Stimulated activated CD8-positive, alpha-beta memory T cell treated with anti-CD3 and anti-CD28 coated beads, Interleukin-12 subunit alpha, Interleukin-12 subunit beta, amount 100 ng/mL, for 1 hour (primary cell): ENCODE results near the gene ZNF778.

Experiments
- DNase-seq: peaks from one replicate; pipeline ENCODE4 v3.0.0-alpha.2; 2020; ENCODE audit warnings: low read depth

The ZNF778 gene

GRCh38 chr16:89194340-89195311 is 22.9 kb upstream of the ZNF778 start:
- DNase-seq, result no peak

DNA sequence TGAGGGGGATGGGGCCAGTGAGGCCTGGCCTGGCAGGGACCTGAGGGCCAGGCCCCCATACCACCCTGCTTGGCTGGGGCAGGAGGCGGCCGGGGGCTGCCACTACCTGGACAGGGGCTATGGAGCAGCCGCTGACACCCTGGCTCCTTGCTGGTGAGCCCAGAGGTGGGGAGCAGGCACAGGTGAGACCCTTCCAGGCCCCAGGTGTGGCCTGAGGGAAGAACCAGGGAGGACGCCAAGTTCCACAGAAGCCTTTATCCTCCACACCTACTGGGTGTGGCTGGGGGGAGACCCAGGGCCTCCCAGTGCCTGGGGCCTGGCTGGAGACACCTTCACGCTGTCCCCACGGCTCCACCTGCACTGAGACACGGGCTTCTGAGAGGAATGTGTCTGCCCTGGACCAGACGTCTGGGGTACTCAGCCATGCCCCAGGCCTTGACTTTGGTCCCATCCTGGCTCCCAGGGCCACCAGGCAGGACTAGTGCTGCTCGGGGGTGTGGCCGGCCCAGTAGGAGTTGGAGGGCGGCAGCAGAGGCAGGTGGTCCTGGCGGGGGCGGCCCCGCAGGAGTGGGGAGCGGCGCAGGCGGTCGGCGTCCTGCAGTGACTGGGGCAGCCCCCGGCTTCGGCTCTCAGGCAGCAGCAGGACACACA is 21.9 kb upstream of the ZNF778 start:
- DNase-seq, result no peak

GRCh38 chr16:89197033-89197632 is 20.4 kb upstream of the ZNF778 start:
- no peak for DNase-seq

DNA sequence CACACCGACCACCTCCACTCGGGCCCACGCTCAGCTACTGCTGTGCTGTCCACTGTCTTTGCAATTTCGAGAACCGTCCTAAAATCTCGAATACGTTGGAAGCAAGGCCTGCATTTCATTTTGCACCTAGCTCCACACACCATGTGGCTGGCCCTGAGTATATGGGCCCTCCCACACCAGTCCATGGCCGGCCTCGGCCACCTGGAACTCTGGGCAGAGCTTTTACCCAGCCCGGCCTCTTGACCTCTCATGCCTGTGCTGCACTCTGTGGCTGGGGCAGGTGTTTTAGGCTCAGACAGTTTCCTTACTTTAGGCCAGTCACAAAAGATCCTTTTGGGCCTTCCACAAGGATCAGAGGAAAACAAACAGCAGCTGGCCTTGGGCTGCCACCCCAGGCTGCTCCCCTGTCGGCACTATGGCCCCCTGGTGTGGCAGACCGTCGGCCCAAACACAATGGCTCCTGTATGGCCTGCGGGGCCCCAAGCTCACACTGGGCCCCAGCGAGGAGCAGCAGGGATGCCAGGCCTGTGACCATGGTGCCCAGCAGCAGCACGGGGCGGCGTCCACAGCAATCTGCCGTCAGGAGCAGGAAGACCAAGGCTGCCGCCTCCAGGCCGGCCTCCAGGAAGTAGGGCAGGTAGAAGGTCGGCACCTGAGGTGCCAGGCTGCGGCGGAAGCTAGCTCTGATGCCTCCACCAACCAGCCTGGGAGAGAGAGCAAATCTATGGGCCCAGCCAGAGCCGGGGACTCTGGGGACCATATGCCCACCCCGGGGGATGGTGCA is 19.7 kb upstream of the ZNF778 start:
- DNase-seq, result no peak

DNA sequence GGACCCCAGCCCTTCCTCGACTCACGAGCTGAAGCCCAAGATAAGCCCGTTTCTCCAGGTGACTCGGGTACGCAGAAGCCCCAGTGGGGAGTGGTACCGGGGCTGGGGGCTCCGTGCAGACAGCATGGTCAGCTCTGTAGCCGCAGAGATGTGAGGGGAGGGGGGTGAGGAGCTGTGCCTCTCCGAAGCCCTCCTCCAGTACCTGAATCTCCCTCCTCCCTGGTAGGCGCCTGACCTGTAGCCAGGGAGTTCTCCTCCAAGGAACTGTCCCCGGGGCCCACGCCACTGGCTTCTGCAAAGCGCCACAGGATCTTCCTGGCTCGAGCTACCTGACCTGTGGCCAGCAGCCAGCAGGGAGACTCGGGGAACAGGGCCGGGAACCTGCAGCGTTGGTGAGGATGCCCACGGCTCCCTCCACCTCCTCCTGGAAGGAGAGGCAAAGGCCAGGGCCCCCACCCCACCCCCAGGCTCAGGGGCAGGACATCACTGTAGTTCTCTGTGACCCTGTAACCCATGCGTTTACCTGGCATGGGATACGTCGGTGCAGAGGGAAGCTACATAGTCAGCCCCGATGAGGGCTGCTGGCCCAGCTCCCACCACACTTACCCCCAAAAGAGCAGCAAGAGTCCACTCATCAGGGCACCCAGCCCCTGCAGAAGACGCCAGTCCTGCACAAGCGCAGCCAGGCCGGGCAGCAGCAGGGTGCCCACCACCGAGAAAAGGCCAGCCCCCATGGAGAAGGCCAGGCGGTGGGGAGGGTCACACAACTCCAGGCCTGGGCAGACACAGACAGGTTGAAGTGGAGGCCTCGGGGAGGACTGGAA is 18.9 kb upstream of the ZNF778 start:
- no peak for DNase-seq

GRCh38 chr16:89199241-89200123 is 18.0 kb upstream of the ZNF778 start:
- no peak for DNase-seq

- DNase-seq, result no peak
These were observed 17.2 kb upstream of the ZNF778 start, which contains the start of gene SLC22A31 for GRCh38 chr16:89200124-89200849. Gene SLC22A31 (minus strand): TSS chr16:89200537. CDS start chr16:89200501, 36 bp downstream.

- DNase-seq, result no peak
These were observed 16.6 kb upstream of the ZNF778 start for GRCh38 chr16:89200850-89201411.

GRCh38 chr16:89201439-89202377 is 15.8 kb upstream of the ZNF778 start:
- peak; percentile 44 for DNase-seq

DNA sequence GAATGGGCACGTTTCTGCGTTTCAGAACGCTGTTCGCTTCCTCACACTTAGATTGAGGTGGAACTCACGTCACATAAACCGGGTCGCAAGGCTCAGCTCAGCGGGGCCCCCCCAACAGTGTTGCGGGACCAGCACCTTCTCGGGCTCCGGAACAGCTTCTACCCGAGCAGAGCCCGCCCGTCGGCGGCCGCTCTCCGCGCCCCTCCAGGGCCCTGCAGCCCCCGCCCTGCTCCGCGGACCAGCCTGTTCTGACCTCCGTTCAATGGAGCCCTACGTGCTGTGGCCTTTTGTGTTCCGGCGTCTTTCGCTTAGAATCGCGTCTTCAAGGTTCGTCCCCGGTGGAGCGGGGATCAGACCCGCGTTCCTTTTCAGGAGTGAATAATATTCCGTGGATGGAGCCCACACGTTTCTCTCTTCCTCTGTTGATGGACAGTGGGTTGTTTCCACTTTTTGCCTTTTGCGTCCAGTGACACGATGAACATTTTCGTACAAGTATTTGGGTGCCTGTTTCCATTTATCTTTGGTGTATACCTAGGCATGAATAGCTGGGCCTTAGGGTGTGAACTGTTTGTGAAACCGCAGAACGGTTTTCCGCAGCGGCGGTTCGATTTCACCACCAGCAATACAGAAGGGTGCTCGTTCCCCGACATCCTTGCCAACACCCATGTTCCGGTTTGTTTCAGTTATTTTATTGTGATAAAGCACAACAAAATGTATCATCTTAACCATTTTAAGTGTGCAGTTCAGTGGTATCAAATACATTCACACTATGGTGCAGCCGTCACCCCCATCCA is 14.9 kb upstream of the ZNF778 start:
- DNase-seq, result no peak

DNA sequence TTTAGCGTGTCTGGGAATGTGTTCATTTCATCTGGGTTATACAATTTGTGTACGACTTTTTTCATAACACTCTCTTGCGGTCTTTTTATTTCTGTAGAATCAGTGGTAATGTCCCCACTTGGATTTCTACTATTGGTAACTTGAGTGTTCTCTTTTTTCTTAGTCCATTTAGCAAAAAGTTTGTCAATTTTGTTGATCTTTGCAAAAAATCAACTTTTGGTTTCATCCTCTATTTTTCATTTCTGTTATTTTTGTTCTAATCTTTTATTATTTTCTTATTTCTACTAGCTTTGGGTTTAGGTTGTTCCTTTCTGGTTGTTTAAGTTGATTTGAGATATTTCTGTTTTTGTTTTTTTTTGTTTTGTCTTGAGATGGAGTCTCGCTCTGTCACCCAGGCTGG is 9.5 kb upstream of the ZNF778 start:
- no peak for DNase-seq

DNA sequence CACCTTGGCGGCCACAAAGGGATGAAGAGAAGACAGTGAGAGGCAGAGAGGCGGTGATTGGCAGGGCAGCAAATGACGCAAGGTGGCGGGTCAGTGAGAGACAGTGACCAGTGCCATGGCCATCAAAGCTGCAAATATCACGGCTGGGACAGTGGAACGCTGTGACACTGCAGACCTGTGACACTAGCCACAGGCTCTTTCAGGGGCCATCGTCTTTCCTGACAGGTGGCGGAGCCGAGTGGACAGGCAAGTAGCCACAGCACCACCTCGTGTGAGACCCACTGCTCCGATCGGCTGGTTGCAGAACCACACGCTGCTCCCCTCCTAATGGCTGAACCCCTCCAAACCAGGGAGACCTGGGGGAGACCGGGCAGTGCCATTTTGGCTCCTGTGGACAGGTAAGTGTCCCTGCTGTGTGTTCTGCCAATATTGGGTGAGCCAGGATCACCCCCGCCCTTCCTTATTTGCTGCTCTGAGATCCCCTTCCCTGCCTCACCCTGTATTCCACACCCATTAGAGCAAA is 7.9 kb upstream of the ZNF778 start:
- no peak for DNase-seq

DNA sequence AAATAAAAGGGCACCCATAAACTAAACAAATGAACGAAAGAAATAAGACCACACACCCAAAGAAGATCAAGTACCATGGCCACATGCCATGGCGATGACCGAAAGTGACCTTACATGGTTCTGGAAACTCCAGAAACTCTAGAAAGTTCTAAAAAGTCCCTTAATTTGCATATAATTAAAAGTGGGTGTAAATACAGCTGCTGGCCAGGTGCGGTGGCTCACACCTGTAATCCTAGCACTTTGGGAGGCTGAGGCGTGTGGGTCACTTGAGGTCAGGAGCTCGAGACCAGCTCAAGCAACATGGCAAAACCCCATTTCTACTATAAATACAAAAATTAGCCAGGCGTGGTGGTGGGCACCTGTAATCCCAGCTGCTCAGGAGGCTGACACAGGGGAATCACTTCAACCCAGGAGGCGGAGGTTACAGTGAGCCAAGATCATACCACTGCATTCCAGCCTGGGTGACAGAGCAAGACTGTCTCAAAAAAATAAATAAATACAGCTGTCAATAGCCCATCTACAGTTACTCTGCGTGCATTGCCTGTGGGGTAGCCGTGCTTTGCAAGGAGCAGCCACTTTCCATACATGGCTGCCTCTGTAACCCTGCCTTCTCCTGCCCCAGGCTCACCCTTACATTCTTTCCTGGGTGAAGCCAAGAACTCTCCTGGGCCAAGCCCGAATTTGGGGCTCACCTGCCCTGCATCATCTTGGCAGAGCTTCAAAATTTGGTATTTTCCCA is 7.2 kb upstream of the ZNF778 start:
- no peak for DNase-seq

DNA sequence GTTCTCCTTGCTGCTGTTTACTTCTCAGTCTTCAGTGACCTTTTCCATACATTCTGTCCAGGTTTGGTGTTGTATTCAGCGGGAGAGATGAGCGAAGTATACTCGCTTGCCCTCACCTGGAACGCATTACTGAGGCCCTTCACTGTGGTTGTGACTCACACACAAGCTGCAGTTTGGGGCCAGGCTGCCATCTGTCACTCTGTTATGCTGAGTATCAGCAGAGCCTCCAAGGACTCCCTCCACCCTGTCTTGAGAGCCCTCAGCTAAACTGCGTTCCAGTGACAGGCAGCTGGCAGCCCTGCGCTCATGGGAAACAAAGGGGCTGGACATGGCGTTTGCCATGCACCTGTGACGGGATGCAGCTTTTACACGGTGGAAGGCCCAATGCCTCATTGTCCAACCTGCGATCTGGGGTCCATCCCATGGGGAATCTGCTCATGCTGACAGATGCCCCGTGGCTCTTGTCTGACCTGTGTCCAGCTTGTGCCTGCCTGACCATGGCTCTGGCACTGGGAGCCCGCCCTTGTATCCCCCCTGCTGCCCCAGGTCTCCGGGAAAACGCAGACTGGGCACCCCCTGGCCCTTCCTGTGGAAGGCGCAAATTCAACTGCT is 6.5 kb upstream of the ZNF778 start:
- DNase-seq, result no peak

DNA sequence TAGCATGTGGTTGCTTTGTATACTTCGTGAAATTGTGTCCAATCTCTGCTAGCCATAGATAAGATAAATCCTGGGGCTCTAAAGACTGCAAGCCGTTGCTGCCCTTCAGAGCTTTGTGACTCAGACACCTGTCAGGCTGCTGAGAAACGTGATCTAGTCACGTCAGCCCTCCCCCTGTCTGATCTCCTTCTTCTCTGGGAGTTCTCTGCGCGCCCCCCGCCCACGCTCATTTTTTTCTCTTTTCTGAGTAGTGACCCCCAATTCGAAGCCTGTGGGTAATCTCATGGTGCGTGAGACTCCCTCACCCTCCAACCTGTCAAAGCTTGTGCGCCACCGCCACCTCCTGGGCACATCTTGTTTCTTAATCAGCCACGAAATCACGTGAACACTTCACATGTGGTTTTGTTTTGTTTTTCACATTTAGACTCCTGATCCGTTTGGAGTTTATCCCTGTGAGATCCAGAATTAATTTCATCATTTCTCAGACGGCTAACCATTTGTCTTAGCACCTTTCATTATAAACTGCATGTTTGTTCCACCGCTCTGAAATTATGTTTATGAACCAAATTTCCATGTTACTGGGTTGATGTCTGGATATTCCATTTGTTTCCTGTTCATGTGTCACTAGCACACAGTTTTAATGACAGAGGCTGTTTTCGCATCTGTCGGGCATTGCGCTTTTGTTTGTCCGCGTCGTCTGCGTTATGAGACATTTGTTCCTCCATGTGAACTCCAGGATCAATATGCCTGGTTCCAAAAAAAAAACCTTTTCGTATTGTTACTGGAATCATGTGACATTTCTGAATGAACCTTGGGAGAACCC is 977 bp upstream of the ZNF778 start:
- peak; percentile 78 for DNase-seq
